Neural progenitor cell (in vitro differentiated cells): ENCODE data around the gene MAPK12.

Source experiments
- CTCF ChIP-seq: fragments of 200-600 bp; sonication (generic); IDR thresholded peaks from 2 replicates; pipeline ENCODE4 v1.5.1; 2017; ENCODE audit warnings: antibody characterized with exemption, mild to moderate bottlenecking
- EZH2 ChIP-seq: fragments of 200-600 bp; sonication (generic); IDR thresholded peaks from 2 replicates; pipeline ENCODE4 v1.6.1; 2017; ENCODE audit warnings: antibody characterized with exemption, mild to moderate bottlenecking, moderate library complexity
- EZH2phosphoT487 ChIP-seq: fragments of 200-600 bp; sonication (generic); IDR thresholded peaks from 2 replicates; pipeline ENCODE4 v1.6.1; 2017; ENCODE audit warnings: antibody characterized with exemption

GRCh38 chr22:50216684-50217520, 44.6 kb downstream of the MAPK12 start:
- TF ChIP-seq CTCF: no peak
- no peak for TF ChIP-seq EZH2
- TF ChIP-seq EZH2phosphoT487: no peak
